SH-SY5Y (cell line): ENCODE data around the gene ACTR5.

ENCODE experiments used
- GATA2 ChIP-seq: IDR thresholded peaks from 2 replicates; pipeline ENCODE4 v1.6.1; 2011; ENCODE audit warnings: mild to moderate bottlenecking, low read depth, low read length
- GATA3 ChIP-seq: IDR thresholded peaks from 2 replicates; pipeline ENCODE4 v1.6.1; 2011; ENCODE audit warnings: low read depth, mild to moderate bottlenecking, low read length, moderate library complexity

GRCh38 chr20:38787870-38788269 lies 39.6 kb downstream of the ACTR5 start:
- TF ChIP-seq GATA3: no peak
- no peak for TF ChIP-seq GATA2
